Measurements from ENCODE around the gene COQ7. TPM values are rescaled to one million over a fixed set of nuclear protein-coding genes. Genes with fewer than 3 reads are reported as not detected.
A peak's percentile ranks its signal among the peaks of the same experiment; 100 is the strongest.

COQ7 gene
- total and polyA plus RNA-seq, 10 donors = 6.6 to 23.4 (median 13.0) TPM

- peak; percentile 82 for DNase-seq
- 65 to 72% (median 66%) methylated on average over 9 of the region's 9 CpGs for WGBS, 5 donors
- intact Hi-C loops (cut with DNase I; ENCODE audit: low total_unique reads) = loop anchor here (10.0 kb wide), 1 partner anchor 272 kb away; the partner anchor contains the start of gene RPS15A
- H3K27ac ChIP-seq = peak overlapping the region; percentile 96 to 100 (median 99)
- peaks cover 9 to 27% (median 23%) of the 10 kb centered on the region in 6 donors for H3K4me1 ChIP-seq
- H3K27me3 ChIP-seq (replicated peaks in 1 of 7) = no peaks in the 10 kb centered on the region
- peak overlapping the region in 6 of 8 donors; percentile 51 to 80 (median 64) for H3K4me3 ChIP-seq
- H3K9me3 ChIP-seq = no peaks in the 10 kb centered on the region
- peaks cover 0 to 6% (median 0%) of the 10 kb centered on the region in 6 donors for H3K36me3 ChIP-seq
- TF ChIP-seq POLR2AphosphoS5 (IDR thresholded peaks at IDR 0.05) (no peak), CTCF (IDR thresholded peaks at IDR 0.05 in 8 of 11, conservative IDR thresholded peaks at IDR 0.05 in 3 of 11) (no peak), POLR2A (IDR thresholded peaks at IDR 0.05) (no peak)
Observed at GRCh38 chr16:19066988-19067348, 446 bp upstream of the COQ7 start.

- Histone ChIP-seq H3K9me3 (no peaks in the 10 kb centered on the region), H3K4me1 (peaks cover 9 to 38% (median 31%) of the 10 kb centered on the region in 6 donors), H3K36me3 (peaks cover 0 to 19% (median 7%) of the 10 kb centered on the region in 6 donors), H3K4me3 (peak overlapping the region; percentile 26 to 80 (median 60)), H3K27ac (peak overlapping the region; percentile 96 to 100 (median 99)), H3K27me3 (replicated peaks in 1 of 7) (no peaks in the 10 kb centered on the region)
- intact Hi-C loops (cut with DNase I; ENCODE audit: low total_unique reads) = loop anchor here (10.0 kb wide), 1 partner anchor 274 kb away; the partner anchor contains the start of gene RPS15A
- peak; percentile 80 for DNase-seq
- TF ChIP-seq CTCF (IDR thresholded peaks at IDR 0.05 in 8 of 11, conservative IDR thresholded peaks at IDR 0.05 in 3 of 11) (no peak), POLR2AphosphoS5 (IDR thresholded peaks at IDR 0.05) (no peak), POLR2A (IDR thresholded peaks at IDR 0.05) (no peak)
- WGBS, 5 donors = 31 to 49% (median 39%) methylated on average over 19 of the region's 19 CpGs
Observed at GRCh38 chr16:19068237-19068815, 912 bp downstream of the COQ7 start.

GRCh38 chr16:19071811-19072777 lies 4.7 kb downstream of the COQ7 start:
- Histone ChIP-seq H3K4me1 (peaks cover 9 to 38% (median 27%) of the 10 kb centered on the region in 6 donors), H3K27ac (peak overlapping the region in 3 of 8 donors; percentile 57 to 81 (median 76)), H3K36me3 (peaks cover 0 to 57% (median 36%) of the 10 kb centered on the region in 6 donors), H3K9me3 (no peaks in the 10 kb centered on the region), H3K4me3 (no peak overlapping the region), H3K27me3 (replicated peaks in 1 of 7) (no peaks in the 10 kb centered on the region)
- intact Hi-C loops (cut with DNase I; ENCODE audit: low total_unique reads) = loop anchor here (10.0 kb wide), 1 partner anchor 87 kb away; the partner anchor contains the start of gene TMC7
- TF ChIP-seq POLR2AphosphoS5 (IDR thresholded peaks at IDR 0.05) = no peak
- TF ChIP-seq CTCF (IDR thresholded peaks at IDR 0.05 in 8 of 11, conservative IDR thresholded peaks at IDR 0.05 in 3 of 11) = peak in 10 of 11 experiments; percentile 27 to 80 (median 68)
- 79 to 88% (median 83%) methylated on average over 21 of the region's 21 CpGs for WGBS, 5 donors
- no peak for DNase-seq

Data from spleen (tissue), 11 donors.